DND-41 (cell line): ENCODE measurements around the gene GALK1.
"Not testable (repeated sequence)": the region's sequence is repeated elsewhere in the genome, so short reads cannot be mapped to it uniquely, and the experiment has no call there.

Experiments
- ATAC-seq: fragments of 200-7000 bp; cut with Tn5 transposase; 3 replicates; pipeline ENCODE4 v1.9.1; 2021; ENCODE audit warnings: low read depth; ENCODE audit not compliant: insufficient read depth
- DNase-seq: peaks from one replicate; pipeline ENCODE4 v3.0.0-alpha.2; 2020
- H2AFZ ChIP-seq: 2 replicates; pipeline ENCODE4 v1.6.0; 2012; ENCODE audit warnings: low read depth, low read length
- H3K27ac ChIP-seq: 2 replicates; pipeline ENCODE4 v1.5.1; 2012; ENCODE audit warnings: low read length, inconsistent platforms
- H3K27me3 ChIP-seq: fragments of 200-600 bp; sonication (generic); 2 replicates; pipeline ENCODE4 v1.6.0; 2012; ENCODE audit warnings: low read length, mild to moderate bottlenecking, inconsistent platforms; ENCODE audit not compliant: insufficient read depth, poor library complexity
- H3K36me3 ChIP-seq: 2 replicates; pipeline ENCODE4 v1.5.1; 2012; ENCODE audit warnings: low read length, inconsistent platforms; ENCODE audit not compliant: insufficient read depth
- H3K4me1 ChIP-seq: 2 replicates; pipeline ENCODE4 v1.5.1; 2012; ENCODE audit warnings: mild to moderate bottlenecking, low read length; ENCODE audit not compliant: insufficient read depth
- H3K4me2 ChIP-seq: 2 replicates; pipeline ENCODE4 v1.6.0; 2012; ENCODE audit warnings: mild to moderate bottlenecking, moderate library complexity, low read length, inconsistent platforms; ENCODE audit not compliant: insufficient read depth
- H3K4me3 ChIP-seq, 2 experiments: fragments of 200-600 bp in 1 of 2; shearing (Covaris generic) in 1 of 2; 2 replicates each; pipeline ENCODE4 v1.5.1; 2012 to 2016; ENCODE audit warnings: inconsistent platforms in 2 of 2, low read length in 2 of 2, mild to moderate bottlenecking in 2 of 2, low read depth in 1 of 2, moderate library complexity in 1 of 2
- H3K79me2 ChIP-seq: 2 replicates; pipeline ENCODE4 v1.6.0; 2012; ENCODE audit warnings: low read length, inconsistent platforms; ENCODE audit not compliant: insufficient read depth
- H3K9ac ChIP-seq: 2 replicates; pipeline ENCODE4 v1.6.0; 2012; ENCODE audit warnings: low read depth, mild to moderate bottlenecking, inconsistent platforms, low read length, moderate library complexity
- H3K9me3 ChIP-seq: 2 replicates; pipeline ENCODE4 v1.5.1; 2012; ENCODE audit warnings: low read length, moderate library complexity, mild to moderate bottlenecking, inconsistent platforms; ENCODE audit not compliant: insufficient read depth, severe bottlenecking
- H4K20me1 ChIP-seq: 2 replicates; pipeline ENCODE4 v1.6.0; 2012; ENCODE audit warnings: low read length; ENCODE audit not compliant: insufficient read depth
- CTCF ChIP-seq: IDR thresholded peaks from 2 replicates; pipeline ENCODE4 v1.5.1; 2012; ENCODE audit warnings: borderline replicate concordance, low read length, moderate library complexity, mild to moderate bottlenecking; ENCODE audit not compliant: poor library complexity, severe bottlenecking; ENCODE audit errors: extremely low read depth
- EZH2 ChIP-seq: IDR thresholded peaks from 3 replicates; pipeline ENCODE4 v1.6.1; 2012; ENCODE audit warnings: borderline replicate concordance, low read depth, mild to moderate bottlenecking, moderate library complexity, low read length, inconsistent platforms; ENCODE audit not compliant: severe bottlenecking

Gene GALK1

GRCh38 chr17:75812096-75813013, 47.4 kb upstream of the GALK1 start:
- H3K4me1 ChIP-seq: no peaks in the 10 kb centered on the region
- ATAC-seq (no peak), DNase-seq (no peak)
- H3K79me2 ChIP-seq: peaks cover 22% of the 10 kb centered on the region
- no peak for TF ChIP-seq CTCF
- no peak for TF ChIP-seq EZH2
- H3K9ac ChIP-seq: no peak overlapping the region
- H3K4me2 ChIP-seq: no peak overlapping the region
- peaks cover 28% of the 10 kb centered on the region for H4K20me1 ChIP-seq
- H3K27ac ChIP-seq: no peak overlapping the region
- no peaks in the 10 kb centered on the region for H3K9me3 ChIP-seq
- H3K4me3 ChIP-seq: no peak overlapping the region
- H3K27me3 ChIP-seq: no peaks in the 10 kb centered on the region
- peaks cover 93% of the 10 kb centered on the region for H3K36me3 ChIP-seq
- no peak overlapping the region for H2AFZ ChIP-seq

- no peak for ATAC-seq
- TF ChIP-seq EZH2 (no peak), CTCF (no peak)
- H3K36me3 ChIP-seq: peaks cover 81% of the 10 kb centered on the region
These were observed 46.2 kb upstream of the GALK1 start for GRCh38 chr17:75811174-75811573.

GRCh38 chr17:75810756-75811155, 45.8 kb upstream of the GALK1 start:
- ATAC-seq, H3K9me3 ChIP-seq, H3K4me1 ChIP-seq, DNase-seq, H3K9ac ChIP-seq, H3K27ac ChIP-seq, H3K27me3 ChIP-seq, H3K4me3 ChIP-seq, H2AFZ ChIP-seq, H3K4me2 ChIP-seq: not testable (repeated sequence)
- H4K20me1 ChIP-seq: peaks cover 32% of the 10 kb centered on the region
- H3K79me2 ChIP-seq: peaks cover 32% of the 10 kb centered on the region
- H3K36me3 ChIP-seq: peaks cover 77% of the 10 kb centered on the region

More at GRCh38 chr17:75811174-75811573, 46.2 kb upstream of the GALK1 start:
- Histone ChIP-seq H3K4me1 (no peaks in the 10 kb centered on the region), H4K20me1 (peaks cover 32% of the 10 kb centered on the region), H2AFZ (no peak overlapping the region), H3K4me3 (no peak overlapping the region), H3K27me3 (no peaks in the 10 kb centered on the region), H3K79me2 (peaks cover 28% of the 10 kb centered on the region), H3K9me3 (no peaks in the 10 kb centered on the region), H3K9ac (no peak overlapping the region), H3K4me2 (no peak overlapping the region), H3K27ac (no peak overlapping the region)
- DNase-seq: no peak

GRCh38 chr17:75810216-75810615, 45.2 kb upstream of the GALK1 start:
- Histone ChIP-seq H3K4me3 (no peak overlapping the region), H3K4me1 (no peaks in the 10 kb centered on the region), H3K27ac (no peak overlapping the region), H2AFZ (no peak overlapping the region), H3K9me3 (no peaks in the 10 kb centered on the region), H3K9ac (no peak overlapping the region), H3K79me2 (peaks cover 37% of the 10 kb centered on the region), H3K27me3 (no peaks in the 10 kb centered on the region), H3K36me3 (peaks cover 74% of the 10 kb centered on the region), H4K20me1 (peaks cover 32% of the 10 kb centered on the region), H3K4me2 (no peak overlapping the region)
- TF ChIP-seq EZH2 (no peak), CTCF (no peak)
- ATAC-seq (no peak; the same call in 2 of the 3 replicates), DNase-seq (no peak)
